Sigmoid colon (tissue), 7 donors: ENCODE measurements around the gene CDC14B. TPM values are rescaled to one million over a fixed set of nuclear protein-coding genes. Genes with fewer than 3 reads are reported as not detected.

Experiments used
- DNase-seq: peaks from one replicate; pipeline ENCODE4 v3.0.0-alpha.2; 2019
- H3K27ac ChIP-seq, 4 donors: fragments of 200-600 bp; sonication (generic); one replicate each; pipeline ENCODE4 v1.5.1; 2016 to 2019; ENCODE audit warnings: mild to moderate bottlenecking in 1 of 4
- H3K27me3 ChIP-seq, 3 donors: fragments of 200-600 bp; sonication (generic); one replicate each; pipeline ENCODE4 v1.5.1; 2019; ENCODE audit warnings: mild to moderate bottlenecking in 1 of 3
- H3K36me3 ChIP-seq, 4 donors: fragments of 200-600 bp; sonication (generic); one replicate each; pipeline ENCODE4 v1.5.1; 2016 to 2019
- H3K4me1 ChIP-seq, 4 donors: fragments of 200-600 bp; sonication (generic); one replicate each; pipeline ENCODE4 v1.5.1; 2017 to 2019
- H3K4me3 ChIP-seq, 4 donors: fragments of 200-600 bp; sonication (generic); one replicate each; pipeline ENCODE4 v1.5.1; 2017 to 2019; ENCODE audit warnings: mild to moderate bottlenecking in 2 of 4, moderate library complexity in 1 of 4
- H3K9me3 ChIP-seq, 4 donors: fragments of 200-600 bp in 3 of 4; sonication (generic) in 3 of 4; one replicate each; pipeline versions ENCODE4 v1.5.1 to v1.6.1; 2013 to 2019
- EP300 ChIP-seq, 4 donors: sonication (generic); formaldehyde crosslinking; IDR thresholded peaks; one replicate each; pipeline ENCODE4 v1.6.1; 2017; ENCODE audit warnings: antibody characterized with exemption in 4 of 4
- POLR2A ChIP-seq, 2 donors: fragments of 450-650 bp; IDR thresholded peaks; one replicate each; pipeline ENCODE4 v1.6.1; 2016; ENCODE audit warnings: antibody characterized with exemption in 2 of 2, mild to moderate bottlenecking in 2 of 2, moderate library complexity in 2 of 2
- POLR2AphosphoS5 ChIP-seq, 4 donors: sonication (generic); formaldehyde crosslinking; IDR thresholded peaks; one replicate each; pipeline ENCODE4 v1.6.1; 2017; ENCODE audit warnings: antibody characterized with exemption in 4 of 4
- WGBS, 2 donors: extraction: QIAGEN DNeasy Blood & Tissue Kit; methylation state at CpG; one replicate each; pipeline ENCODE4 v1.1.7; 2013; 5-methylcytosine and 5-hydroxymethylcytosine counted together
- intact Hi-C: fragments of 100-400 bp; cut with DNase I; formaldehyde crosslinking; loops from one replicate; pipeline ENCODE4 v1.15.1; 2023
- polyA plus RNA-seq, 3 donors: library from polyadenylated mRNA; stranded (reverse); fragments of 200-250 nt; gene quantifications; one replicate each; pipeline ENCODE4 v1.2.3, GENCODE V29; 2013
- total RNA-seq, 4 donors: library from RNA; depleted of rRNA; stranded (reverse); fragments of >200 nt; gene quantifications; one replicate each; pipeline ENCODE4 v1.1.0, GENCODE V29; 2016
- TF ChIP-seq, protein P1 (sequence below), 4 experiments: fragments of 450-650 bp in 3 of 4; fragments of 200-600 bp in 1 of 4; IDR thresholded peaks; one replicate each; pipeline ENCODE4 v1.5.1; 2016 to 2019; ENCODE audit warnings: antibody characterized with exemption in 4 of 4, mild to moderate bottlenecking in 3 of 4, moderate library complexity in 2 of 4
- donor health status: healthy with polysubstance abuse.
- donor health status: Bipolar disorder and iron deficiency.
- donor health status: healthy.

CDC14B gene
- total and polyA plus RNA-seq, 7 donors: 5.6 to 35.7 (median 12.5) TPM

DNA sequence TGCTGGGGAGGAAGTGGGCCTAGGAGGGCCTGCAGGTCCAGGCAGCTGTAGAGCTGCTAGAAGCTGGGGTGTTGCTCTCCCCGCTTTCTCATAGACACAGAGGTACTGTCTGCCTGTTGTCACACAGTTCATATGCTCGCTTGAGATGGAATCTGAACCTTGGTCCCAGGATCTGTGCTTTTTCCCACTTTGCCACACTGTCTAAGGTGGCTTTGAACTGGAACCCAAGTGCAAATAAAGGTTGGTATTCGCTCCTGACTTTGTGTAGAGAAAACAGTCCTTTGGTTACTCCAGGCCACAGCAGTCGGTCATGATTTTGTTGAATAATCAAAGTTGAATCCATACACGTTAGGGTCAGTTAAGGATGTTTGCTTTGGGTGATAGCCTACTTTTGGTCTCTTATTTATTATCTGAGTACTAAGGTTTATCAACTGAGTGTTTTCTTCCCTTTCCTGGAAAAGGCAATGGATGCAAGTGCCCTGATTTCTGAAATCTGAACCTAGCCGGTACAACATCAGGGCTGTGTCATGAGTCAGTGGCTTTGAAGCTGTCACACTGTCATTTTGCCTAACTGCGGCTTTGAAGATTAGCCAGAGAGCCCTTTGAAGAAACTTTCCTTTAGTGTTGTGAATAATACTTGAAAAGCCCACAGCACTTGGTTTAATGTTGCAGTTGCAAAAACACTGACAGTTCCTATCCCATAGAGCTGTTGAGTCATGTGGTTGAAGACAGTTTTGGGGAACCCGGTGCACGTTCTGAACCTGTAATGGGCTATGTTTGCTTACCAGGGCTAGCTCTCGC, 128.4 kb downstream of the CDC14B start:
- TF ChIP-seq, protein P1, sequence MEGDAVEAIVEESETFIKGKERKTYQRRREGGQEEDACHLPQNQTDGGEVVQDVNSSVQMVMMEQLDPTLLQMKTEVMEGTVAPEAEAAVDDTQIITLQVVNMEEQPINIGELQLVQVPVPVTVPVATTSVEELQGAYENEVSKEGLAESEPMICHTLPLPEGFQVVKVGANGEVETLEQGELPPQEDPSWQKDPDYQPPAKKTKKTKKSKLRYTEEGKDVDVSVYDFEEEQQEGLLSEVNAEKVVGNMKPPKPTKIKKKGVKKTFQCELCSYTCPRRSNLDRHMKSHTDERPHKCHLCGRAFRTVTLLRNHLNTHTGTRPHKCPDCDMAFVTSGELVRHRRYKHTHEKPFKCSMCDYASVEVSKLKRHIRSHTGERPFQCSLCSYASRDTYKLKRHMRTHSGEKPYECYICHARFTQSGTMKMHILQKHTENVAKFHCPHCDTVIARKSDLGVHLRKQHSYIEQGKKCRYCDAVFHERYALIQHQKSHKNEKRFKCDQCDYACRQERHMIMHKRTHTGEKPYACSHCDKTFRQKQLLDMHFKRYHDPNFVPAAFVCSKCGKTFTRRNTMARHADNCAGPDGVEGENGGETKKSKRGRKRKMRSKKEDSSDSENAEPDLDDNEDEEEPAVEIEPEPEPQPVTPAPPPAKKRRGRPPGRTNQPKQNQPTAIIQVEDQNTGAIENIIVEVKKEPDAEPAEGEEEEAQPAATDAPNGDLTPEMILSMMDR (IDR thresholded peaks at IDR 0.05): no peak
- TF ChIP-seq POLR2AphosphoS5 (IDR thresholded peaks at IDR 0.05): no peak
- no peak for TF ChIP-seq EP300 (IDR thresholded peaks at IDR 0.05)
- no peak for TF ChIP-seq POLR2A (IDR thresholded peaks at IDR 0.05)
- no peaks in the 10 kb centered on the region for H3K9me3 ChIP-seq
- DNase-seq: no peak
- 83 to 84% methylated on average over 10 of the region's 10 CpGs for WGBS, 2 donors
- H3K4me1 ChIP-seq: peaks cover 0 to 19% (median 10%) of the 10 kb centered on the region in 4 donors
- peak overlapping the region in 1 of 4 donors; percentile 17 for H3K27ac ChIP-seq
- H3K36me3 ChIP-seq: peaks cover 3 to 49% (median 19%) of the 10 kb centered on the region in 4 donors
- intact Hi-C loops: no loop called here
- no peak overlapping the region for H3K4me3 ChIP-seq
- no peaks in the 10 kb centered on the region for H3K27me3 ChIP-seq

DNA sequence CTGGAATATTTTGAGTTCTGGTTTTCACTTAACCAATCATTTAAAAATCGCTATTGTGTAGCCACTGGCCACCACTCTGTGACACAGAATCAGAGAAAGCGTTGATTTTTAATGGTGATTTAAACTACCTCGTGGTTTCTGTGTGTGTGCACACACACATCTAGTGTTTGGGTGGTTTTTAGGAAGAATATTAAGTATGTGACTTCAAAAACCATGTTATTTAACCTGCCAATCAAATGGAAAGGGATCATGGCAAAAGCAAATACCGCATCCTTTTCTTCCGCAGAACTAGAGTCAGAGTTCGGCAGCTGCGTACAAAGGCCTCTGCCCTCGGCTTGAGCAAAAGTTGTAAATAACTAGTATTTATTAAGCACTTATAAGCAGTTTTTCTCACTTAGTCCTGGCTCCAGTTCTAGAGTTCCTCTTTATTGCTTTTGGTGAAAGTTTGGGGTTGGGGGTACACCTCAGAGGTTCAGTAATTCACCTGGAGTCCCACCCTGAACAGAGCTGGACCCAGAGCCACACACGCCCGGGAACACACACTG, 129.0 kb downstream of the CDC14B start:
- Histone ChIP-seq H3K9me3 (no peaks in the 10 kb centered on the region), H3K27me3 (no peaks in the 10 kb centered on the region), H3K36me3 (peaks cover 3 to 50% (median 19%) of the 10 kb centered on the region in 4 donors), H3K27ac (peak overlapping the region in 1 of 4 donors; percentile 17), H3K4me3 (no peak overlapping the region), H3K4me1 (peaks cover 0 to 25% (median 16%) of the 10 kb centered on the region in 4 donors)
- 94 to 95% methylated on average over 10 of the region's 10 CpGs for WGBS, 2 donors
- intact Hi-C loops: no loop called here
- no peak for DNase-seq
- TF ChIP-seq POLR2A (IDR thresholded peaks at IDR 0.05) (no peak), POLR2AphosphoS5 (IDR thresholded peaks at IDR 0.05) (no peak)

DNA sequence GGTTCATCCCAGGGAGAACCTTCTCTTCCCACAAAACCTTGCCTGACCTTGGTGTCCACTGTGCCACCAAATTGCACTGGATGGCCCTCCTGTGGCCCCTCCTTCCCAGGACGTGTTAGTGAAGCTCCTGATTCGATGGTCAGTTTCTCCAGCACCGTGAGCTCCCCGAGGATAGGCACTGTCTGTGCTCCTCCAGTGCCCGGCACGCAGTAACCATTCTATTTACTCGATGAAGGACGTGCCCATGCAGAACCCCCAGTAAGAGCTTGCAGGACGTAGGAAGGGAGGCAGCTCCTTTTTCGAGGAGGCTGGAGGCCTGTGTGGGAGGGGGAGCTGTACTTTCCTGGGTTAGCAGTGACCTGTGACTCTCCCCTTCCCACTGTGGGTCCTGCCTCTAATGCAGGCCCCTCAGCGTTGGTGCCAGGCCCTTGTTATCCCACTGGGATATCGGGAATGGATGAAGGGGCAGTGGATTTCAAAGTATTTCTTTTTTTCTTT, 130.1 kb downstream of the CDC14B start:
- Histone ChIP-seq H3K36me3 (peaks cover 3 to 61% (median 19%) of the 10 kb centered on the region in 4 donors), H3K9me3 (no peaks in the 10 kb centered on the region), H3K27me3 (no peaks in the 10 kb centered on the region), H3K27ac (no peak overlapping the region), H3K4me3 (no peak overlapping the region), H3K4me1 (peaks cover 0 to 26% (median 19%) of the 10 kb centered on the region in 4 donors)
- TF ChIP-seq, protein P1 (IDR thresholded peaks at IDR 0.05): no peak
- TF ChIP-seq POLR2A (IDR thresholded peaks at IDR 0.05) (no peak), POLR2AphosphoS5 (IDR thresholded peaks at IDR 0.05) (no peak), EP300 (IDR thresholded peaks at IDR 0.05) (no peak)
- intact Hi-C loops: no loop called here
- 94% methylated on average over 12 of the region's 12 CpGs for WGBS, 2 donors
- DNase-seq: no peak

DNA sequence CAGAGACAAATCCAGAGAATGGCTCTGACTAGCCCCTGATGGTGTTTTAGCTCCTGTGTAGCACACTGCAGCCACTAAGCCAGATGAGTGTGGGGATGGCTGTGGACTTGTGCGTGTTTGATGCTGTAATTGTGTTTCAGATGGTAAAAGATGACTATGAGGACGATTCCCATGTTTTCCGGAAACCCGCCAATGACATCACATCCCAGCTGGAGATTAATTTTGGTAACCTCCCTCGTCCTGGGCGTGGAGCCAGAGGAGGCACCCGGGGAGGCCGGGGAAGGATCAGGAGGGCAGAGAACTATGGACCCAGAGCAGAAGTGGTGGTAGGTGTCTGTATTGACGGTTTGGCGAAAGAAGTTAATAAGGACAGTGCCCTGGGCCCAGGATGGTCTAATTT, 131.7 kb downstream of the CDC14B start:
- TF ChIP-seq POLR2A (IDR thresholded peaks at IDR 0.05) (no peak), EP300 (IDR thresholded peaks at IDR 0.05) (no peak), POLR2AphosphoS5 (IDR thresholded peaks at IDR 0.05) (no peak)
- TF ChIP-seq, protein P1 (IDR thresholded peaks at IDR 0.05): no peak
- Histone ChIP-seq H3K27me3 (no peaks in the 10 kb centered on the region), H3K27ac (peak overlapping the region in 2 of 4 donors; percentile 55 to 82), H3K36me3 (peaks cover 3 to 60% (median 19%) of the 10 kb centered on the region in 4 donors), H3K9me3 (no peaks in the 10 kb centered on the region), H3K4me1 (peaks cover 0 to 36% (median 26%) of the 10 kb centered on the region in 4 donors), H3K4me3 (no peak overlapping the region)
- 83 to 87% methylated on average over 10 of the region's 10 CpGs for WGBS, 2 donors
- intact Hi-C loops: no loop called here
- DNase-seq: no peak

- 40 to 82% methylated on average over 1 of the region's 1 CpG for WGBS, 2 donors
- no peaks in the 10 kb centered on the region for H3K27me3 ChIP-seq
- no peak for DNase-seq
- H3K4me3 ChIP-seq: no peak overlapping the region
- H3K27ac ChIP-seq: peak overlapping the region; percentile 55 to 82 (median 64)
- no peaks in the 10 kb centered on the region for H3K9me3 ChIP-seq
- peaks cover 3 to 53% (median 19%) of the 10 kb centered on the region in 4 donors for H3K36me3 ChIP-seq
- intact Hi-C loops: no loop called here
- H3K4me1 ChIP-seq: peaks cover 0 to 36% (median 26%) of the 10 kb centered on the region in 4 donors
- TF ChIP-seq, protein P1 (IDR thresholded peaks at IDR 0.05): no peak
- TF ChIP-seq POLR2A (IDR thresholded peaks at IDR 0.05): no peak
Observed at GRCh38 chr9:96487029-96487396, 132.6 kb downstream of the CDC14B start.
